ENCODE data around the gene CFAP97. TPM values are rescaled to one million over a fixed set of nuclear protein-coding genes. Genes with fewer than 3 reads are reported as not detected.
"Not testable (repeated sequence)": the region's sequence is repeated elsewhere in the genome, so short reads cannot be mapped to it uniquely, and the experiment has no call there.

Gene CFAP97
- total RNA-seq, 1 experiment from 2014 or later = 36.9 TPM

GRCh38 chr4:185120631-185120946 lies 83.2 kb downstream of the CFAP97 start:
- no peak for DNase-seq
- peaks cover 6% of the 10 kb centered on the region for H3K4me1 Mint-ChIP-seq (ENCODE audit: low read depth, unreplicated experiment)
- H3K27ac Mint-ChIP-seq (ENCODE audit: unreplicated experiment) = no peak overlapping the region
- no peaks in the 10 kb centered on the region for H3K9me3 Mint-ChIP-seq (ENCODE audit: low read depth, unreplicated experiment)
- no peak overlapping the region for H3K4me3 Mint-ChIP-seq (ENCODE audit: low read depth, unreplicated experiment)
- no peaks in the 10 kb centered on the region for H3K27me3 Mint-ChIP-seq (ENCODE audit: unreplicated experiment)
- TF ChIP-seq CTCF (IDR thresholded peaks at IDR 0.05; ENCODE audit: unreplicated experiment) = no peak
- intact Hi-C loops (cut with micrococcal nuclease; ENCODE audit: unreplicated experiment) = no loop called here
- CTCF ChIA-PET = no interaction called here
- no TSS peak for BruUV-seq (replicated peaks)
- H3K36me3 Mint-ChIP-seq (ENCODE audit: insufficient read depth, unreplicated experiment) = no peaks in the 10 kb centered on the region

- CTCF ChIA-PET = no interaction called here
- Mint-ChIP-seq H3K27me3 (ENCODE audit: unreplicated experiment) (no peaks in the 10 kb centered on the region), H3K9me3 (ENCODE audit: low read depth, unreplicated experiment) (no peaks in the 10 kb centered on the region), H3K27ac (ENCODE audit: unreplicated experiment) (no peak overlapping the region), H3K4me3 (ENCODE audit: low read depth, unreplicated experiment) (no peak overlapping the region), H3K36me3 (ENCODE audit: insufficient read depth, unreplicated experiment) (no peaks in the 10 kb centered on the region), H3K4me1 (ENCODE audit: low read depth, unreplicated experiment) (peaks cover 8% of the 10 kb centered on the region)
- DNase-seq = no peak
- no peak for TF ChIP-seq CTCF (IDR thresholded peaks at IDR 0.05; ENCODE audit: unreplicated experiment)
- intact Hi-C loops (cut with micrococcal nuclease; ENCODE audit: unreplicated experiment) = no loop called here
- no TSS peak for BruUV-seq (replicated peaks)
Observed at GRCh38 chr4:185119927-185120630, 83.7 kb downstream of the CFAP97 start.

- BruUV-seq (replicated peaks); DNase-seq; H3K36me3 Mint-ChIP-seq (ENCODE audit: insufficient read depth, unreplicated experiment); H3K27me3 Mint-ChIP-seq (ENCODE audit: unreplicated experiment); CTCF ChIA-PET; H3K4me3 Mint-ChIP-seq (ENCODE audit: low read depth, unreplicated experiment); H3K9me3 Mint-ChIP-seq (ENCODE audit: low read depth, unreplicated experiment); H3K4me1 Mint-ChIP-seq (ENCODE audit: low read depth, unreplicated experiment); H3K27ac Mint-ChIP-seq (ENCODE audit: unreplicated experiment); intact Hi-C loops (cut with micrococcal nuclease; ENCODE audit: unreplicated experiment): not testable (repeated sequence)
Observed at GRCh38 chr4:185119467-185119866, 84.3 kb downstream of the CFAP97 start.

GRCh38 chr4:185118876-185119275 lies 84.9 kb downstream of the CFAP97 start:
- H3K4me1 Mint-ChIP-seq (ENCODE audit: low read depth, unreplicated experiment) = peaks cover 12% of the 10 kb centered on the region
- intact Hi-C loops (cut with micrococcal nuclease; ENCODE audit: unreplicated experiment) = no loop called here
- TF ChIP-seq CTCF (IDR thresholded peaks at IDR 0.05; ENCODE audit: unreplicated experiment) = no peak
- no TSS peak for BruUV-seq (replicated peaks)
- H3K27me3 Mint-ChIP-seq (ENCODE audit: unreplicated experiment) = no peaks in the 10 kb centered on the region
- H3K36me3 Mint-ChIP-seq (ENCODE audit: insufficient read depth, unreplicated experiment) = no peaks in the 10 kb centered on the region
- DNase-seq = no peak
- CTCF ChIA-PET = no interaction called here
- no peak overlapping the region for H3K4me3 Mint-ChIP-seq (ENCODE audit: low read depth, unreplicated experiment)
- H3K9me3 Mint-ChIP-seq (ENCODE audit: low read depth, unreplicated experiment) = no peaks in the 10 kb centered on the region
- no peak overlapping the region for H3K27ac Mint-ChIP-seq (ENCODE audit: unreplicated experiment)

GRCh38 chr4:185117300-185117934 lies 86.4 kb downstream of the CFAP97 start:
- Mint-ChIP-seq H3K9me3 (ENCODE audit: low read depth, unreplicated experiment) (no peaks in the 10 kb centered on the region), H3K36me3 (ENCODE audit: insufficient read depth, unreplicated experiment) (no peaks in the 10 kb centered on the region), H3K4me1 (ENCODE audit: low read depth, unreplicated experiment) (peaks cover 17% of the 10 kb centered on the region), H3K4me3 (ENCODE audit: low read depth, unreplicated experiment) (no peak overlapping the region), H3K27me3 (ENCODE audit: unreplicated experiment) (no peaks in the 10 kb centered on the region), H3K27ac (ENCODE audit: unreplicated experiment) (no peak overlapping the region)
- no peak for TF ChIP-seq CTCF (IDR thresholded peaks at IDR 0.05; ENCODE audit: unreplicated experiment)
- CTCF ChIA-PET = no interaction called here
- intact Hi-C loops (cut with micrococcal nuclease; ENCODE audit: unreplicated experiment) = no loop called here
- no TSS peak for BruUV-seq (replicated peaks)
- DNase-seq = no peak
